Karpas-422 (cell line): ENCODE data around the gene PTGIR. TPM values are rescaled to one million over a fixed set of nuclear protein-coding genes. Genes with fewer than 3 reads are reported as not detected.

ENCODE experiments used
- DNase-seq: peaks from one replicate; pipeline ENCODE4 v3.0.0-alpha.2; 2015
- H2AFZ ChIP-seq: fragments of 200-600 bp; sonication (generic); 2 replicates; pipeline ENCODE4 v1.6.1; 2014; ENCODE audit warnings: antibody characterized with exemption, low read length, mixed read lengths
- H3K27ac ChIP-seq: fragments of 200-600 bp; sonication (generic); 2 replicates; pipeline ENCODE4 v1.5.1; 2014; ENCODE audit warnings: mild to moderate bottlenecking, low read length, moderate library complexity
- H3K27me3 ChIP-seq: fragments of 200-600 bp; sonication (generic); 2 replicates; pipeline ENCODE4 v1.6.1; 2014; ENCODE audit warnings: low read length, mixed read lengths
- H3K36me3 ChIP-seq: fragments of 200-600 bp; sonication (generic); 2 replicates; pipeline ENCODE4 v1.6.1; 2014; ENCODE audit warnings: low read length, mixed read lengths; ENCODE audit not compliant: insufficient read depth
- H3K4me1 ChIP-seq: fragments of 200-600 bp; sonication (generic); 2 replicates; pipeline ENCODE4 v1.6.1; 2014; ENCODE audit warnings: mild to moderate bottlenecking, low read length, mixed read lengths
- H3K4me2 ChIP-seq: fragments of 200-600 bp; sonication (generic); 2 replicates; pipeline ENCODE4 v1.6.1; 2014; ENCODE audit warnings: low read length, low read depth, mild to moderate bottlenecking; ENCODE audit not compliant: poor library complexity, severe bottlenecking
- H3K4me3 ChIP-seq: fragments of 200-600 bp; sonication (generic); 2 replicates; pipeline ENCODE4 v1.5.1; 2014; ENCODE audit warnings: mild to moderate bottlenecking, antibody characterized with exemption, low read length, mixed read lengths
- H3K79me2 ChIP-seq: fragments of 200-600 bp; sonication (generic); 2 replicates; pipeline ENCODE4 v1.6.1; 2014; ENCODE audit warnings: mild to moderate bottlenecking, low read length, mixed read lengths
- H3K9ac ChIP-seq: fragments of 200-600 bp; sonication (generic); 2 replicates; pipeline ENCODE4 v1.6.0; 2014; ENCODE audit warnings: low read length
- H3K9me2 ChIP-seq: fragments of 200-600 bp; sonication (generic), shearing (Covaris generic); replicated peaks from 2 replicates; pipeline ENCODE4 v1.6.0; 2014; ENCODE audit warnings: mild to moderate bottlenecking, low read length, moderate library complexity; ENCODE audit not compliant: insufficient read depth
- H3K9me3 ChIP-seq: fragments of 300-700, 200-600 bp; sonication (generic); 2 replicates; pipeline ENCODE4 v1.6.1; 2014; ENCODE audit warnings: low read length, mixed read lengths
- H4K20me1 ChIP-seq: fragments of 200-600 bp; sonication (generic); 2 replicates; pipeline ENCODE4 v1.6.1; 2014; ENCODE audit warnings: mild to moderate bottlenecking, antibody characterized with exemption, low read length, low read depth; ENCODE audit not compliant: insufficient read depth
- total RNA-seq: library from RNA; depleted of rRNA; stranded (reverse); fragments of >200 nt; shearing (Covaris generic); gene quantifications from 2 replicates; pipeline ENCODE4 v1.2.3, GENCODE V29; 2014; ENCODE audit warnings: low replicate concordance

The PTGIR gene
- total RNA-seq, 1 experiment from 2014 or later, result not detected

GRCh38 chr19:46623915-46624502, 880 bp downstream of the PTGIR start:
- peaks cover 3% of the 10 kb centered on the region; the same call in 1 of the 2 replicates for H3K4me1 ChIP-seq
- no peaks in the 10 kb centered on the region for H3K9me3 ChIP-seq
- H3K79me2 ChIP-seq, result no peaks in the 10 kb centered on the region
- H3K4me3 ChIP-seq, result no peak overlapping the region
- no peak overlapping the region for H3K9ac ChIP-seq
- H3K36me3 ChIP-seq, result no peaks in the 10 kb centered on the region
- no peak overlapping the region for H3K27ac ChIP-seq
- H3K9me2 ChIP-seq, result no peaks in the 10 kb centered on the region
- no peak overlapping the region for H2AFZ ChIP-seq
- H4K20me1 ChIP-seq, result no peaks in the 10 kb centered on the region
- no peaks in the 10 kb centered on the region for H3K27me3 ChIP-seq
- DNase-seq, result no peak
- no peak overlapping the region for H3K4me2 ChIP-seq

- Histone ChIP-seq H3K9me2 (no peaks in the 10 kb centered on the region), H3K4me3 (no peak overlapping the region), H3K79me2 (no peaks in the 10 kb centered on the region), H3K27ac (no peak overlapping the region), H3K9me3 (no peaks in the 10 kb centered on the region), H3K27me3 (no peaks in the 10 kb centered on the region), H3K4me1 (peaks cover 5% of the 10 kb centered on the region), H2AFZ (no peak overlapping the region), H3K36me3 (no peaks in the 10 kb centered on the region), H3K9ac (no peak overlapping the region), H3K4me2 (no peak overlapping the region), H4K20me1 (no peaks in the 10 kb centered on the region)
- no peak for DNase-seq
Observed at GRCh38 chr19:46622118-46622446, 2.8 kb downstream of the PTGIR start.

GRCh38 chr19:46621191-46622117, 3.4 kb downstream of the PTGIR start:
- Histone ChIP-seq H3K4me3 (no peak overlapping the region), H3K79me2 (no peaks in the 10 kb centered on the region), H3K9ac (no peak overlapping the region), H3K9me3 (no peaks in the 10 kb centered on the region), H4K20me1 (no peaks in the 10 kb centered on the region), H3K9me2 (no peaks in the 10 kb centered on the region), H3K4me2 (no peak overlapping the region), H3K27ac (no peak overlapping the region), H3K27me3 (no peaks in the 10 kb centered on the region), H3K36me3 (no peaks in the 10 kb centered on the region), H2AFZ (no peak overlapping the region), H3K4me1 (peaks cover 10% of the 10 kb centered on the region)
- no peak for DNase-seq

- H3K79me2 ChIP-seq, result no peaks in the 10 kb centered on the region
- no peak overlapping the region for H3K4me2 ChIP-seq
- no peaks in the 10 kb centered on the region for H3K9me2 ChIP-seq
- H2AFZ ChIP-seq, result no peak overlapping the region
- no peaks in the 10 kb centered on the region for H4K20me1 ChIP-seq
- H3K27me3 ChIP-seq, result no peaks in the 10 kb centered on the region
- peaks cover 10% of the 10 kb centered on the region for H3K4me1 ChIP-seq
- no peaks in the 10 kb centered on the region for H3K36me3 ChIP-seq
- no peak for DNase-seq
- no peak overlapping the region for H3K9ac ChIP-seq
- H3K9me3 ChIP-seq, result no peaks in the 10 kb centered on the region
- H3K27ac ChIP-seq, result no peak overlapping the region
- no peak overlapping the region for H3K4me3 ChIP-seq
Observed at GRCh38 chr19:46620716-46621115, 4.2 kb downstream of the PTGIR start.

- no peaks in the 10 kb centered on the region for H4K20me1 ChIP-seq
- no peak overlapping the region for H2AFZ ChIP-seq
- H3K9ac ChIP-seq, result no peak overlapping the region
- no peaks in the 10 kb centered on the region for H3K36me3 ChIP-seq
- H3K79me2 ChIP-seq, result no peaks in the 10 kb centered on the region
- peaks cover 10% of the 10 kb centered on the region for H3K4me1 ChIP-seq
- H3K27me3 ChIP-seq, result no peaks in the 10 kb centered on the region
- H3K27ac ChIP-seq, result no peak overlapping the region
- no peaks in the 10 kb centered on the region for H3K9me3 ChIP-seq
- no peak for DNase-seq
- H3K4me3 ChIP-seq, result no peak overlapping the region
- no peaks in the 10 kb centered on the region for H3K9me2 ChIP-seq
- no peak overlapping the region for H3K4me2 ChIP-seq
Observed at GRCh38 chr19:46620267-46620666, 4.6 kb downstream of the PTGIR start.

GRCh38 chr19:46618670-46619231, 6.1 kb downstream of the PTGIR start:
- H2AFZ ChIP-seq, result no peak overlapping the region
- H3K4me3 ChIP-seq, result no peak overlapping the region
- no peaks in the 10 kb centered on the region for H3K9me3 ChIP-seq
- no peak overlapping the region for H3K4me2 ChIP-seq
- no peaks in the 10 kb centered on the region for H4K20me1 ChIP-seq
- no peak for DNase-seq
- H3K36me3 ChIP-seq, result no peaks in the 10 kb centered on the region
- peaks cover 12% of the 10 kb centered on the region for H3K4me1 ChIP-seq
- no peaks in the 10 kb centered on the region for H3K79me2 ChIP-seq
- no peak overlapping the region for H3K9ac ChIP-seq
- H3K27ac ChIP-seq, result no peak overlapping the region
- no peaks in the 10 kb centered on the region for H3K27me3 ChIP-seq
- no peaks in the 10 kb centered on the region for H3K9me2 ChIP-seq

- no peak overlapping the region for H3K9ac ChIP-seq
- DNase-seq, result no peak
- H3K36me3 ChIP-seq, result no peaks in the 10 kb centered on the region
- H3K4me2 ChIP-seq, result no peak overlapping the region
- H3K9me2 ChIP-seq, result no peaks in the 10 kb centered on the region
- H3K27me3 ChIP-seq, result no peaks in the 10 kb centered on the region
- no peak overlapping the region for H3K27ac ChIP-seq
- H3K9me3 ChIP-seq, result no peaks in the 10 kb centered on the region
- H3K79me2 ChIP-seq, result no peaks in the 10 kb centered on the region
- H4K20me1 ChIP-seq, result no peaks in the 10 kb centered on the region
- no peak overlapping the region for H3K4me3 ChIP-seq
- H3K4me1 ChIP-seq, result peaks cover 12% of the 10 kb centered on the region
- H2AFZ ChIP-seq, result no peak overlapping the region
Observed at GRCh38 chr19:46617601-46618000, 7.3 kb downstream of the PTGIR start.

GRCh38 chr19:46616631-46617322, 8.1 kb downstream of the PTGIR start:
- Histone ChIP-seq H3K27ac (no peak overlapping the region), H3K9me3 (no peaks in the 10 kb centered on the region), H3K27me3 (no peaks in the 10 kb centered on the region), H3K4me2 (no peak overlapping the region), H3K4me3 (no peak overlapping the region), H3K9me2 (no peaks in the 10 kb centered on the region), H3K79me2 (no peaks in the 10 kb centered on the region), H2AFZ (no peak overlapping the region), H3K9ac (0 out of 2 replicates have a peak overlapping the region, but pooled peaks have one; percentile 9), H3K36me3 (no peaks in the 10 kb centered on the region), H3K4me1 (peaks cover 12% of the 10 kb centered on the region), H4K20me1 (no peaks in the 10 kb centered on the region)
- DNase-seq, result peak; percentile 48
